H9 (cell line): ENCODE measurements around the gene MRPL28. TPM values are rescaled to one million over a fixed set of nuclear protein-coding genes. Genes with fewer than 3 reads are reported as not detected.

Experiments
- DNase-seq: peaks from one replicate; pipeline ENCODE4 v3.0.0-alpha.2; 2017
- H2AFZ ChIP-seq: one replicate; pipeline ENCODE4 v1.6.1; 2013; ENCODE audit warnings: mild to moderate bottlenecking, low read length, control low read depth, moderate library complexity
- H2AK5ac ChIP-seq: 2 replicates; pipeline ENCODE4 v1.6.1; 2013; ENCODE audit warnings: low read length, control low read depth, mixed read lengths; ENCODE audit not compliant: insufficient read length
- H2BK120ac ChIP-seq: one replicate; pipeline ENCODE4 v1.6.1; 2013; ENCODE audit warnings: low read depth, mild to moderate bottlenecking, low read length, control low read depth, inconsistent platforms; ENCODE audit not compliant: poor library complexity, severe bottlenecking
- H2BK12ac ChIP-seq: 2 replicates; pipeline ENCODE4 v1.6.1; 2013; ENCODE audit warnings: low read length, control low read depth, mixed read lengths, low read depth; ENCODE audit not compliant: insufficient read length
- H2BK15ac ChIP-seq: 2 replicates; pipeline ENCODE4 v1.6.1; 2013; ENCODE audit warnings: low read depth, low read length, control low read depth
- H2BK20ac ChIP-seq: one replicate; pipeline ENCODE4 v1.6.1; 2013; ENCODE audit warnings: low read depth, mild to moderate bottlenecking, low read length, control low read depth, inconsistent platforms; ENCODE audit not compliant: poor library complexity, severe bottlenecking
- H2BK5ac ChIP-seq: 2 replicates; pipeline ENCODE4 v1.6.1; 2013; ENCODE audit warnings: low read length, control low read depth, mixed read lengths; ENCODE audit not compliant: insufficient read length
- H3K14ac ChIP-seq: 2 replicates; pipeline ENCODE4 v1.6.1; 2013; ENCODE audit warnings: low read length, control low read depth; ENCODE audit not compliant: insufficient read depth
- H3K18ac ChIP-seq: 2 replicates; pipeline ENCODE4 v1.6.1; 2013; ENCODE audit warnings: low read depth, mild to moderate bottlenecking, mixed read lengths, low read length, control low read depth; ENCODE audit not compliant: insufficient read length
- H3K23ac ChIP-seq: 2 replicates; pipeline ENCODE4 v1.6.1; 2013; ENCODE audit warnings: low read length, control low read depth, mixed read lengths, low read depth; ENCODE audit not compliant: insufficient read length
- H3K23me2 ChIP-seq: 2 replicates; pipeline ENCODE4 v1.6.1; 2013; ENCODE audit warnings: low read depth, mild to moderate bottlenecking, mixed read lengths, low read length, control low read depth; ENCODE audit not compliant: insufficient read length, poor library complexity, severe bottlenecking
- H3K27ac ChIP-seq: 2 replicates; pipeline ENCODE4 v1.5.1; 2013; ENCODE audit warnings: low read length, control low read depth, mixed read lengths, low read depth; ENCODE audit not compliant: insufficient read length
- H3K27me3 ChIP-seq: 2 replicates; pipeline ENCODE4 v1.6.1; 2013; ENCODE audit warnings: low read length, control low read depth, inconsistent platforms; ENCODE audit not compliant: insufficient read depth
- H3K4ac ChIP-seq: 2 replicates; pipeline ENCODE4 v1.6.1; 2013; ENCODE audit warnings: low read depth, mild to moderate bottlenecking, control low read depth, inconsistent platforms, low read length, moderate library complexity
- H3K4me1 ChIP-seq: 2 replicates; pipeline ENCODE4 v1.6.1; 2013; ENCODE audit warnings: low read length, control low read depth, inconsistent platforms; ENCODE audit not compliant: insufficient read depth
- H3K4me2 ChIP-seq: 2 replicates; pipeline ENCODE4 v1.6.1; 2013; ENCODE audit warnings: low read length, control low read depth, mixed read lengths; ENCODE audit not compliant: insufficient read length, insufficient read depth
- H3K56ac ChIP-seq: 2 replicates; pipeline ENCODE4 v1.6.1; 2013; ENCODE audit warnings: low read depth, mild to moderate bottlenecking, mixed read lengths, low read length, control low read depth; ENCODE audit not compliant: insufficient read length
- H3K79me1 ChIP-seq: 2 replicates; pipeline ENCODE4 v1.6.1; 2013; ENCODE audit warnings: low read depth, mild to moderate bottlenecking, moderate library complexity, low read length, control low read depth, inconsistent platforms; ENCODE audit not compliant: insufficient read depth, poor library complexity, severe bottlenecking
- H3K79me2 ChIP-seq: 2 replicates; pipeline ENCODE4 v1.6.1; 2013; ENCODE audit warnings: low read length, control low read depth, inconsistent platforms; ENCODE audit not compliant: insufficient read depth
- H3K9ac ChIP-seq: 2 replicates; pipeline ENCODE4 v1.6.1; 2013; ENCODE audit warnings: low read length, control low read depth, mixed read lengths; ENCODE audit not compliant: insufficient read length; ENCODE audit errors: extremely low read depth
- H3K9me3 ChIP-seq: one replicate; pipeline ENCODE4 v1.6.1; 2013; ENCODE audit warnings: low read depth, low read length, inconsistent platforms; ENCODE audit not compliant: control insufficient read depth
- H3T11ph ChIP-seq: one replicate; pipeline ENCODE4 v1.6.1; 2013; ENCODE audit warnings: mild to moderate bottlenecking, low read length, control low read depth, inconsistent platforms
- H4K20me1 ChIP-seq: one replicate; pipeline ENCODE4 v1.6.1; 2013; ENCODE audit not compliant: control insufficient read depth, insufficient read length, insufficient read depth
- H4K5ac ChIP-seq: 2 replicates; pipeline ENCODE4 v1.6.1; 2013; ENCODE audit warnings: low read depth, mild to moderate bottlenecking, mixed read lengths, low read length, control low read depth; ENCODE audit not compliant: insufficient read length
- H4K8ac ChIP-seq: replicated peaks from 2 replicates; pipeline ENCODE4 v1.6.1; 2013; ENCODE audit warnings: low read length, control low read depth, mixed read lengths, low read depth; ENCODE audit not compliant: insufficient read length
- H4K91ac ChIP-seq: 2 replicates; pipeline ENCODE4 v1.6.1; 2013; ENCODE audit warnings: low read depth, mild to moderate bottlenecking, moderate library complexity, mixed read lengths, low read length, control low read depth; ENCODE audit not compliant: insufficient read length
- H3K27ac Mint-ChIP-seq, 3 experiments: 2 replicates in 2 of 3; 3 replicates in 1 of 3; pipeline ENCODE4 v1.8.0; 2020 to 2021; ENCODE audit warnings: mixed read lengths in 3 of 3, mild to moderate bottlenecking in 1 of 3, moderate library complexity in 1 of 3
- H3K27me3 Mint-ChIP-seq: 2 replicates; pipeline ENCODE4 v1.8.0; 2021; ENCODE audit warnings: low read depth, mild to moderate bottlenecking, moderate library complexity, mixed read lengths
- H3K36me3 Mint-ChIP-seq, 3 experiments: 2 replicates in 2 of 3; 3 replicates in 1 of 3; pipeline ENCODE4 v1.8.0; 2020 to 2021; ENCODE audit warnings: low read depth in 3 of 3, mixed read lengths in 3 of 3; ENCODE audit not compliant: insufficient read depth in 1 of 3
- H3K4me1 Mint-ChIP-seq, 2 experiments: 2 replicates each; pipeline ENCODE4 v1.8.0; 2020; ENCODE audit warnings: mixed read lengths in 2 of 2
- H3K4me3 Mint-ChIP-seq, 2 experiments: 2 replicates in 1 of 2; 3 replicates in 1 of 2; pipeline ENCODE4 v1.8.0; 2020 to 2021; ENCODE audit warnings: mild to moderate bottlenecking in 2 of 2, mixed read lengths in 2 of 2, moderate library complexity in 1 of 2
- H3K9me3 Mint-ChIP-seq, 2 experiments: 2 replicates in 1 of 2; 3 replicates in 1 of 2; pipeline ENCODE4 v1.8.0; 2020; ENCODE audit warnings: mild to moderate bottlenecking in 2 of 2, mixed read lengths in 2 of 2, moderate library complexity in 1 of 2
- WGBS: extraction: QIAGEN DNeasy Blood & Tissue Kit; methylation state at CpG from one replicate; pipeline ENCODE4 v1.1.7; 2013; ENCODE audit warnings: missing lambda C conversion rate, low lambda C conversion rate, mixed read lengths; ENCODE audit not compliant: insufficient read length; ENCODE audit errors: extremely low coverage; 5-methylcytosine and 5-hydroxymethylcytosine counted together
- total RNA-seq: library from RNA; stranded (reverse); gene quantifications from 2 replicates; pipeline ENCODE4 v1.2.1, GENCODE V29; 2021
- TF ChIP-seq, protein P1 (sequence below): fragments of 200-600 bp; sonication (generic); conservative IDR thresholded peaks from 3 replicates; pipeline ENCODE4 v1.8.0; 2021; ENCODE audit warnings: antibody characterized with exemption, mild to moderate bottlenecking

MRPL28 gene
- total RNA-seq, 1 experiment from 2014 or later, result 154 TPM

DNA sequence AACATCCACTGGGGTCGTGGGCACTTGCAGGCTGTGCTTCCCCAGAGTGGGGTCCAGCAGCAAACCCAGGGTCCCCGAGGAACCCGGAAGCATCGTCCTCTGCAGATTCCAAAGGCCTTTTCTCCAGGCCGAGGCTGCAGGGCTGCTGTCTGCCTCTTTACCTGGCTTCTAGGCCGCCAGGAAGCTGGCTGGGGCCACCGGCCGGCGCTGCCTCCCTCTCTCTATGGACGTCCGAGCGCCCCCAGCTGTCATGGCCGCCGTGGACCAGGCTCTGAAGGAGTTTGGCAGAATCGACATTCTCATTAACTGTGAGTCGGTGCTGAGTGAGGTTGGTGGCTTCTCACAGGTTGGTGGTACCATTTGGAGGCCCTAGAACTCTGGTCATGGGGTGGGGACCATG is 36.9 kb upstream of the MRPL28 start:
- H3K4ac ChIP-seq, result no peak overlapping the region
- no peak overlapping the region for H3K4me2 ChIP-seq
- DNase-seq, result no peak
- H3K9me3 Mint-ChIP-seq, result no peaks in the 10 kb centered on the region
- H3K4me1 ChIP-seq, result no peaks in the 10 kb centered on the region
- no peak overlapping the region for H4K5ac ChIP-seq
- no peaks in the 10 kb centered on the region for H3K4me1 Mint-ChIP-seq
- H4K20me1 ChIP-seq, result no peaks in the 10 kb centered on the region
- no peak overlapping the region for H2BK12ac ChIP-seq
- TF ChIP-seq, protein P1, sequence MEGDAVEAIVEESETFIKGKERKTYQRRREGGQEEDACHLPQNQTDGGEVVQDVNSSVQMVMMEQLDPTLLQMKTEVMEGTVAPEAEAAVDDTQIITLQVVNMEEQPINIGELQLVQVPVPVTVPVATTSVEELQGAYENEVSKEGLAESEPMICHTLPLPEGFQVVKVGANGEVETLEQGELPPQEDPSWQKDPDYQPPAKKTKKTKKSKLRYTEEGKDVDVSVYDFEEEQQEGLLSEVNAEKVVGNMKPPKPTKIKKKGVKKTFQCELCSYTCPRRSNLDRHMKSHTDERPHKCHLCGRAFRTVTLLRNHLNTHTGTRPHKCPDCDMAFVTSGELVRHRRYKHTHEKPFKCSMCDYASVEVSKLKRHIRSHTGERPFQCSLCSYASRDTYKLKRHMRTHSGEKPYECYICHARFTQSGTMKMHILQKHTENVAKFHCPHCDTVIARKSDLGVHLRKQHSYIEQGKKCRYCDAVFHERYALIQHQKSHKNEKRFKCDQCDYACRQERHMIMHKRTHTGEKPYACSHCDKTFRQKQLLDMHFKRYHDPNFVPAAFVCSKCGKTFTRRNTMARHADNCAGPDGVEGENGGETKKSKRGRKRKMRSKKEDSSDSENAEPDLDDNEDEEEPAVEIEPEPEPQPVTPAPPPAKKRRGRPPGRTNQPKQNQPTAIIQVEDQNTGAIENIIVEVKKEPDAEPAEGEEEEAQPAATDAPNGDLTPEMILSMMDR, result no peak
- no peak overlapping the region for H3K4me3 Mint-ChIP-seq
- no peak overlapping the region for H2AK5ac ChIP-seq
- H3K14ac ChIP-seq, result no peak overlapping the region
- H2BK120ac ChIP-seq, result no peak overlapping the region
- no peaks in the 10 kb centered on the region for H3K23me2 ChIP-seq
- H3K36me3 Mint-ChIP-seq, result peaks cover 0 to 18% (median 16%) of the 10 kb centered on the region in 3 experiments; a peak in 5 of 7 replicates
- H3K27ac Mint-ChIP-seq, result no peak overlapping the region
- no peak overlapping the region for H4K91ac ChIP-seq
- H3K79me2 ChIP-seq, result no peaks in the 10 kb centered on the region
- H3K27me3 ChIP-seq, result no peaks in the 10 kb centered on the region
- no peaks in the 10 kb centered on the region for H3K27me3 Mint-ChIP-seq
- no peak overlapping the region for H3K18ac ChIP-seq
- no peak overlapping the region for H3K23ac ChIP-seq
- no peak overlapping the region for H2BK20ac ChIP-seq
- no peak overlapping the region for H3K9ac ChIP-seq
- H2AFZ ChIP-seq, result no peak overlapping the region
- H4K8ac ChIP-seq, result no peak overlapping the region
- H2BK5ac ChIP-seq, result no peak overlapping the region
- no peak overlapping the region for H2BK15ac ChIP-seq
- H3T11ph ChIP-seq, result no peak overlapping the region
- no peak overlapping the region for H3K56ac ChIP-seq
- no peaks in the 10 kb centered on the region for H3K79me1 ChIP-seq
- no CpG with 5 or more reads among the region's 16 CpGs for WGBS
- H3K27ac ChIP-seq, result no peak overlapping the region
- no peaks in the 10 kb centered on the region for H3K9me3 ChIP-seq
